Lower lobe of right lung (tissue), 2 donors: ENCODE results near the gene TOR4A. TPM values are rescaled to one million over a fixed set of nuclear protein-coding genes. Genes with fewer than 3 reads are reported as not detected.

Source experiments
- ATAC-seq, 2 donors: fragments of 200-7000 bp; cut with Tn5 transposase; one replicate each; pipeline ENCODE4 v1.9.1; 2020 to 2022; ENCODE audit warnings: mild to moderate bottlenecking in 2 of 2, moderate library complexity in 2 of 2
- DNase-seq: peaks from one replicate; pipeline ENCODE4 v3.0.0-alpha.2; 2020
- H3K27ac ChIP-seq: fragments of 200-600 bp; one replicate; pipeline ENCODE4 v1.8.0; 2022
- H3K27me3 ChIP-seq: fragments of 200-600 bp; one replicate; pipeline ENCODE4 v1.8.0; 2022; ENCODE audit warnings: low read depth
- H3K36me3 ChIP-seq: fragments of 200-600 bp; one replicate; pipeline ENCODE4 v1.8.0; 2022; ENCODE audit warnings: mild to moderate bottlenecking
- H3K4me1 ChIP-seq: fragments of 200-600 bp; one replicate; pipeline ENCODE4 v1.8.0; 2022
- H3K4me3 ChIP-seq: fragments of 200-600 bp; one replicate; pipeline ENCODE4 v1.8.0; 2022; ENCODE audit warnings: mild to moderate bottlenecking
- H3K9me3 ChIP-seq: fragments of 200-600 bp; one replicate; pipeline ENCODE4 v1.8.0; 2022
- CTCF ChIP-seq: fragments of 200-600 bp; IDR thresholded peaks from one replicate; pipeline ENCODE4 v1.8.0; 2022; ENCODE audit warnings: antibody characterized with exemption, mild to moderate bottlenecking
- intact Hi-C: fragments of 100-400 bp; cut with DNase I; formaldehyde crosslinking; loops from one replicate; pipeline ENCODE4 v1.11.0; 2022
- long read RNA-seq: library from polyadenylated mRNA; unstranded; transcript quantifications from one replicate; pipeline ENCODE4 v2.0.0, GENCODE V29; 2021
- total RNA-seq: library from RNA; stranded (reverse); fragmentation: NEBNext Ultra II Directional; extraction: Animal tissue kit (Norgen Biotek cat#: 25700); gene quantifications from one replicate; pipeline ENCODE4 v1.2.1, GENCODE V29; 2021
- donor health status: DM: no; HTN: yes; CAD: no; lungs with severe emphysema.

Gene TOR4A
- 27.2 TPM for total RNA-seq
- long read RNA-seq, full-length matches to known transcripts = 12 of 51 reads
- long read RNA-seq, partial matches to known transcripts = 0 of 51 reads
- long read RNA-seq, other reads (novel, unspliced or antisense) = 39 of 51 reads

- Histone ChIP-seq H3K4me1 (peaks cover 24% of the 10 kb centered on the region), H3K4me3 (peak within 1 kb of the TSS; percentile 74), H3K27me3 (no peaks in the 10 kb centered on the region), H3K9me3 (no peaks in the 10 kb centered on the region), H3K27ac (peak within 1 kb of the TSS; percentile 95), H3K36me3 (peaks cover 47% of the 10 kb centered on the region)
- peak; percentile 46 for TF ChIP-seq CTCF
- peak; percentile 95 for DNase-seq
- ATAC-seq = peak; percentile 87 to 89
- intact Hi-C loops = no loop called here
Observed at GRCh38 chr9:137277329-137278041, at the start of gene TOR4A. TSS of gene TOR4A (plus strand) at chr9:137277726. CDS start at chr9:137278690, 964 bp downstream.

- DNase-seq (no peak), ATAC-seq (no peak)
- Histone ChIP-seq H3K27me3 (peaks cover 45% of the 10 kb centered on the region), H3K4me3 (no peak overlapping the region), H3K36me3 (no peaks in the 10 kb centered on the region), H3K4me1 (peaks cover 23% of the 10 kb centered on the region), H3K27ac (no peak overlapping the region), H3K9me3 (no peaks in the 10 kb centered on the region)
- no peak for TF ChIP-seq CTCF
- intact Hi-C loops = no loop called here
Observed at GRCh38 chr9:137227853-137228505, 49.5 kb upstream of the TOR4A start.

- intact Hi-C loops = no loop called here
- TF ChIP-seq CTCF = no peak
- no peaks in the 10 kb centered on the region for H3K36me3 ChIP-seq
- H3K27me3 ChIP-seq = peaks cover 49% of the 10 kb centered on the region
- no peak overlapping the region for H3K4me3 ChIP-seq
- ATAC-seq (no peak), DNase-seq (no peak)
- H3K27ac ChIP-seq = no peak overlapping the region
- H3K4me1 ChIP-seq = peaks cover 21% of the 10 kb centered on the region
- no peaks in the 10 kb centered on the region for H3K9me3 ChIP-seq
Observed at GRCh38 chr9:137228506-137228967, 49.0 kb upstream of the TOR4A start.

- no peaks in the 10 kb centered on the region for H3K9me3 ChIP-seq
- intact Hi-C loops = no loop called here
- DNase-seq (no peak), ATAC-seq (no peak)
- peaks cover 17% of the 10 kb centered on the region for H3K4me1 ChIP-seq
- no peaks in the 10 kb centered on the region for H3K36me3 ChIP-seq
- TF ChIP-seq CTCF = no peak
- peaks cover 53% of the 10 kb centered on the region for H3K27me3 ChIP-seq
- no peak overlapping the region for H3K27ac ChIP-seq
- H3K4me3 ChIP-seq = no peak overlapping the region
Observed at GRCh38 chr9:137228968-137229896, 48.3 kb upstream of the TOR4A start.
